Fibroblast of mammary gland (primary cell): ENCODE measurements around the gene PITX1.

Experiments
- DNase-seq: peaks from one replicate; pipeline ENCODE4 v3.0.0-alpha.2; 2010; ENCODE audit warnings: low read depth
- H3K4me3 ChIP-seq: 2 replicates; pipeline ENCODE4 v1.5.1; 2011; ENCODE audit warnings: low read depth, mild to moderate bottlenecking, low read length, moderate library complexity; ENCODE audit not compliant: control insufficient read depth
- CTCF ChIP-seq: conservative IDR thresholded peaks from 2 replicates; pipeline ENCODE4 v1.5.1; 2011; ENCODE audit warnings: low read depth, low read length, inconsistent platforms; ENCODE audit not compliant: control insufficient read depth, insufficient read depth

Gene PITX1

DNA sequence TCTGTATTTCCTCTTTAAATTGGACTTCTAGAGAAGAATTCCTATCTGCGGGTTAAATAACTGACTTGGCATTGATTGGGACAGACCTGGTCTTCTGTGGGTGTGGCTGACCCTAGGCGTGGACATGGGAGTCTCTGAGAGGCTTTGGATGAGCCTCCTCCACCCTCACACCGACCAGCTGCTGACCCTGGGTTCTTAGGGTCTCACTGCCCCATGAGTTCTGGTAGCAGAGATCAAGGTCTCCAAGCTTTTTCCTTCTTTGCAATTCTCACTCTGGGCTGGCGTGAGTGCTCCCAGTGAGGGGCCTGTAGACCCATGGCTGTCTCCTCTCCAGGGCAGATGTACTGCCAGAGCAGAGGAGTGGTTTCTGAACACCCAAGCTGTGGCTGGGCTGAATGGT, 41.6 kb upstream of the PITX1 start:
- DNase-seq, result no peak
- H3K4me3 ChIP-seq, result no peak overlapping the region
- TF ChIP-seq CTCF, result no peak

DNA sequence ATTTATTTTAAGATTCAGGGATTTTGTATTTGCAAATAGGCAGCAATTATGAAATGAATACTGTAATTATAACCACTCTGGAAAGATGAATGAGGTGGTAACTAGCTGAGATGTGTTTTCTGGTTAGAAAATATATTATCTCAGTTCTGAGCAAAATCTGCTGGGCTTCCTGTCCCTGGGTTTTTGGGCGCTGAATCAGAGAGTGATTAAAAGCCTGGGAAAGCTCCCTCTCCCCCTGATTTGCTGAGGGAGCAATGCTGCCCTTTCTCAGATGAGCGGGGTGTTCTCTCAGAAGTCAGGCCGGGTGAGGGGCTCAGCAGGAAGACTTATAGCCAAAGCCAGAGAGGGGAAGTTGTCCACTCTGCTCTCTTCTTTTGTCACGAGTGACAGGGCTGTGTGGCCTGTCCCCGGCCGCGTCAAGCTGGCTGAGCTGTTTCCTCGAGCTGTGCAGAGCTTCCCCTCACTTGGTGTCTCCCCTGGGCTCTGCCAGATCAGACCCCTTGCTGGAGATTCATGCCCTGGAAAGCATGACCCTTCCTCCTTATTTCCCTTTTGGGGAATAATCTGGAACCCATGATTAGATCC, 39.8 kb upstream of the PITX1 start:
- no peak for TF ChIP-seq CTCF
- H3K4me3 ChIP-seq, result no peak overlapping the region
- no peak for DNase-seq

DNA sequence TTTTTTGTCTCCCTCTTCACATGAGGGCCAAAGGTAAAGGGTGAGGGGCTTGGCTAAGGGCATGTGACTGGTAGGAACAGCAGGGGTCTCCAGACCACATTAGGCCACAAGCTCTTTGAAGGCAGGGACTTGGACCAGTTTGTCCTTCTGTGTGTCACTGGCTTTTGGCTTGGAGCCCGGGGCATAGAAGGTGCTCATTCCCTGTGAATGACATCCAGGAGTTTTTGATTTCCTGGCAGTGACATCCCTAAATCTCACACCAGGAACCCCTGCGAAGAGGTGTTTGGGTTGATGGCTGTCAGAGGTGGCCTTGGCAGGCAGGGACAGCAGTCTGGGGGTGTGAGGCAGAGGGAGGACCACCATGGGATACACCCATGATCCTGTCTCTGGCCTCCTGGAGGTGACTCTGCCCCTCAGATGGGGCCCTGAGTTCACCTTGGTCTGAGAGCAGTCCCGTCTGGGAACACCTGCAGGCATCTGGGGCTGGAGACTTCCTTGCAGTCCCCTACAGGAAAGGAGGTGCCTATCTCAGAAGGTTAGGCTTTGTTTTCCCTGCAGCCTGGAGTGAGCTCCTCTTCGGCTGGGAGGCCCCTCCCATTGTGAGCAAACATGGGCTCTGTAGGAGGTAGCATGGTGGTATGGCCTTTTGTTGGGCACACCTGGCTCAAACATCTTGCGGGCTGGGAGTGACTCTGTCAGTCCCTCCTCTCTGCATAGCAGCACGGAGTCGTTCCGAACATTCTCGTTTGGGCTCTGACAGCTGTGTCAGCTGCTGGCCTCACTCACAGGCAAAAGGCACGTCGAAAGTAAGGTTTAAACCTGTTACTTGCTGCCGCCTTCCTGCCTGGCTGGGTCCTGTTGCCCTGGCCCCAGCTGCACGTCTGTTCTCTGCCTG, 38.6 kb upstream of the PITX1 start:
- no peak for DNase-seq
- TF ChIP-seq CTCF, result no peak
- H3K4me3 ChIP-seq, result no peak overlapping the region

GRCh38 chr5:135071311-135071710, 37.3 kb upstream of the PITX1 start:
- no peak for DNase-seq
- TF ChIP-seq CTCF, result no peak
- no peak overlapping the region for H3K4me3 ChIP-seq

GRCh38 chr5:135069895-135070657, 36.0 kb upstream of the PITX1 start:
- no peak for DNase-seq
- no peak overlapping the region for H3K4me3 ChIP-seq
- TF ChIP-seq CTCF, result no peak

DNA sequence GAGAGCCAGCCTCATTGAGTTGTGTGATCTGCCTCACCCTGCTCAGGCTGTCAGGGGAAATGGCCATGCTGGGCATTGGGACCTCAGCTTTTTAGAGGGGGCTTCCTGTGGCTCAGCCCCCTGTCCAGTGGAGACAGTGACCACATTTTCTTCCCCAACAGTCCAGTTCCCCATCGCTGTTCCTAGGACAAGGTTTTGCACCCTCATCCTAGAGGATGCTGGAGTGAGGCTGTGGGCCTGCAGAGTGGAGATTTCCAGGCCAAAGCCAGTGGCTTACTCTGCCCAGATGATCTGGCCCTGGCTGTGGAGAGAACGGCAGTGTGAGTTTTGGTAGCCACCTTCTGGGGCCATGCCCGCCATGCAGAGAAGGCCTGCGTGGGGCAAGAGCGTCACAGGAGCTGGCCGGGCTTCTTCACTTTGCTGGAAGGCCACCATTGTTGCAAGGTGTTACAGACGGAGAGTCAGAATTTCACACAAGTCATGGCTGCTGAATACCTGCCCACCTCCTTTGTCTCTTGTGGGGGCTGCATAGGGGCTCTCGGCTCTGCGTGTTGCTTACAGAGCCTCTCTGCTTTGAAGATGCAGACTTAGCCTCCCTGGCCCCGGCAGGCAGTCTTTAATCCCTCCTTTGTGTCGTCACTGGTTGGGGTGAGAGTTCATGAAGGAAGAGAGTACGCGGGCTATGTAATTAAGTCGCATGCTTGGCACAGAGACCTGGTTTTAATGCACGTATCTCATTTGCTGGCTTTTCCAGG, 35.2 kb upstream of the PITX1 start:
- no peak overlapping the region for H3K4me3 ChIP-seq
- TF ChIP-seq CTCF, result no peak
- no peak for DNase-seq
